ENCODE results near the gene PRTFDC1. TPM values are rescaled to one million over a fixed set of nuclear protein-coding genes. Genes with fewer than 3 reads are reported as not detected.

Gene PRTFDC1
- total and polyA plus RNA-seq, 2 of the 8 experiments (the other 6 are each of a cell fraction or from before 2014, with no cell fraction given), result 5.9 to 6.6 TPM

DNA sequence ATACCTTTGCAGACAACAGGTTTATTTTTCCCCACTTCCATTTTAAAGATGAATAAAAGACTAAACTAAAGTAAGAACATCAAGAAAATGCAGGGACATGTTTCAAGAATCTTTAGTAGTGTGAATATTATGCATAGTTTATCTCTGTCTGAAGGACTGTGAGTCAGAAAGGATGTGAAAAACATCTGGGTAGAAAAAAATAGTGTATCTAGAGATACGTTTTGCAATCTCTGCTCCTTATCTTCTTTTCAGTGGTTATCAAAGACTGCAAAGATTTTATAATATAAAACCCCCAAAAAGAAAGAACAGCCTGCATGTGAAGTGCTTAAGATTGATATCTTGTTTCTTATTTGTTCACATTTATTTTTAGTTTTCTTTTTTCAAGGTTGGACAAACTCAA is 126.9 kb downstream of the PRTFDC1 start (continued):
- TF ChIP-seq, protein P1, sequence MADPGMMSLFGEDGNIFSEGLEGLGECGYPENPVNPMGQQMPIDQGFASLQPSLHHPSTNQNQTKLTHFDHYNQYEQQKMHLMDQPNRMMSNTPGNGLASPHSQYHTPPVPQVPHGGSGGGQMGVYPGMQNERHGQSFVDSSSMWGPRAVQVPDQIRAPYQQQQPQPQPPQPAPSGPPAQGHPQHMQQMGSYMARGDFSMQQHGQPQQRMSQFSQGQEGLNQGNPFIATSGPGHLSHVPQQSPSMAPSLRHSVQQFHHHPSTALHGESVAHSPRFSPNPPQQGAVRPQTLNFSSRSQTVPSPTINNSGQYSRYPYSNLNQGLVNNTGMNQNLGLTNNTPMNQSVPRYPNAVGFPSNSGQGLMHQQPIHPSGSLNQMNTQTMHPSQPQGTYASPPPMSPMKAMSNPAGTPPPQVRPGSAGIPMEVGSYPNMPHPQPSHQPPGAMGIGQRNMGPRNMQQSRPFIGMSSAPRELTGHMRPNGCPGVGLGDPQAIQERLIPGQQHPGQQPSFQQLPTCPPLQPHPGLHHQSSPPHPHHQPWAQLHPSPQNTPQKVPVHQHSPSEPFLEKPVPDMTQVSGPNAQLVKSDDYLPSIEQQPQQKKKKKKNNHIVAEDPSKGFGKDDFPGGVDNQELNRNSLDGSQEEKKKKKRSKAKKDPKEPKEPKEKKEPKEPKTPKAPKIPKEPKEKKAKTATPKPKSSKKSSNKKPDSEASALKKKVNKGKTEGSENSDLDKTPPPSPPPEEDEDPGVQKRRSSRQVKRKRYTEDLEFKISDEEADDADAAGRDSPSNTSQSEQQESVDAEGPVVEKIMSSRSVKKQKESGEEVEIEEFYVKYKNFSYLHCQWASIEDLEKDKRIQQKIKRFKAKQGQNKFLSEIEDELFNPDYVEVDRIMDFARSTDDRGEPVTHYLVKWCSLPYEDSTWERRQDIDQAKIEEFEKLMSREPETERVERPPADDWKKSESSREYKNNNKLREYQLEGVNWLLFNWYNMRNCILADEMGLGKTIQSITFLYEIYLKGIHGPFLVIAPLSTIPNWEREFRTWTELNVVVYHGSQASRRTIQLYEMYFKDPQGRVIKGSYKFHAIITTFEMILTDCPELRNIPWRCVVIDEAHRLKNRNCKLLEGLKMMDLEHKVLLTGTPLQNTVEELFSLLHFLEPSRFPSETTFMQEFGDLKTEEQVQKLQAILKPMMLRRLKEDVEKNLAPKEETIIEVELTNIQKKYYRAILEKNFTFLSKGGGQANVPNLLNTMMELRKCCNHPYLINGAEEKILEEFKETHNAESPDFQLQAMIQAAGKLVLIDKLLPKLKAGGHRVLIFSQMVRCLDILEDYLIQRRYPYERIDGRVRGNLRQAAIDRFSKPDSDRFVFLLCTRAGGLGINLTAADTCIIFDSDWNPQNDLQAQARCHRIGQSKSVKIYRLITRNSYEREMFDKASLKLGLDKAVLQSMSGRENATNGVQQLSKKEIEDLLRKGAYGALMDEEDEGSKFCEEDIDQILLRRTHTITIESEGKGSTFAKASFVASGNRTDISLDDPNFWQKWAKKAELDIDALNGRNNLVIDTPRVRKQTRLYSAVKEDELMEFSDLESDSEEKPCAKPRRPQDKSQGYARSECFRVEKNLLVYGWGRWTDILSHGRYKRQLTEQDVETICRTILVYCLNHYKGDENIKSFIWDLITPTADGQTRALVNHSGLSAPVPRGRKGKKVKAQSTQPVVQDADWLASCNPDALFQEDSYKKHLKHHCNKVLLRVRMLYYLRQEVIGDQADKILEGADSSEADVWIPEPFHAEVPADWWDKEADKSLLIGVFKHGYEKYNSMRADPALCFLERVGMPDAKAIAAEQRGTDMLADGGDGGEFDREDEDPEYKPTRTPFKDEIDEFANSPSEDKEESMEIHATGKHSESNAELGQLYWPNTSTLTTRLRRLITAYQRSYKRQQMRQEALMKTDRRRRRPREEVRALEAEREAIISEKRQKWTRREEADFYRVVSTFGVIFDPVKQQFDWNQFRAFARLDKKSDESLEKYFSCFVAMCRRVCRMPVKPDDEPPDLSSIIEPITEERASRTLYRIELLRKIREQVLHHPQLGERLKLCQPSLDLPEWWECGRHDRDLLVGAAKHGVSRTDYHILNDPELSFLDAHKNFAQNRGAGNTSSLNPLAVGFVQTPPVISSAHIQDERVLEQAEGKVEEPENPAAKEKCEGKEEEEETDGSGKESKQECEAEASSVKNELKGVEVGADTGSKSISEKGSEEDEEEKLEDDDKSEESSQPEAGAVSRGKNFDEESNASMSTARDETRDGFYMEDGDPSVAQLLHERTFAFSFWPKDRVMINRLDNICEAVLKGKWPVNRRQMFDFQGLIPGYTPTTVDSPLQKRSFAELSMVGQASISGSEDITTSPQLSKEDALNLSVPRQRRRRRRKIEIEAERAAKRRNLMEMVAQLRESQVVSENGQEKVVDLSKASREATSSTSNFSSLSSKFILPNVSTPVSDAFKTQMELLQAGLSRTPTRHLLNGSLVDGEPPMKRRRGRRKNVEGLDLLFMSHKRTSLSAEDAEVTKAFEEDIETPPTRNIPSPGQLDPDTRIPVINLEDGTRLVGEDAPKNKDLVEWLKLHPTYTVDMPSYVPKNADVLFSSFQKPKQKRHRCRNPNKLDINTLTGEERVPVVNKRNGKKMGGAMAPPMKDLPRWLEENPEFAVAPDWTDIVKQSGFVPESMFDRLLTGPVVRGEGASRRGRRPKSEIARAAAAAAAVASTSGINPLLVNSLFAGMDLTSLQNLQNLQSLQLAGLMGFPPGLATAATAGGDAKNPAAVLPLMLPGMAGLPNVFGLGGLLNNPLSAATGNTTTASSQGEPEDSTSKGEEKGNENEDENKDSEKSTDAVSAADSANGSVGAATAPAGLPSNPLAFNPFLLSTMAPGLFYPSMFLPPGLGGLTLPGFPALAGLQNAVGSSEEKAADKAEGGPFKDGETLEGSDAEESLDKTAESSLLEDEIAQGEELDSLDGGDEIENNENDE (IDR thresholded peaks at IDR 0.05; ENCODE audit: insufficient replicate concordance, low read length), result no peak
- no peak for TF ChIP-seq RXRA (IDR thresholded peaks at IDR 0.05; ENCODE audit: insufficient read depth, low read depth, low read length)
- no peak for TF ChIP-seq EP300 (IDR thresholded peaks at IDR 0.05; ENCODE audit: borderline replicate concordance in 1 of 2, low read depth in 2 of 2, low read length in 2 of 2)
- no peak for TF ChIP-seq BCL11A (IDR thresholded peaks at IDR 0.05; ENCODE audit: low read depth in 2 of 2, low read length in 2 of 2)
- no peak for TF ChIP-seq MAFK (IDR thresholded peaks at IDR 0.05; ENCODE audit: low read depth, low read length)
- TF ChIP-seq CHD2 (IDR thresholded peaks at IDR 0.05; ENCODE audit: low read length), result no peak
- TF ChIP-seq JUN (IDR thresholded peaks at IDR 0.05; ENCODE audit: low read depth, low read length), result no peak
- TF ChIP-seq, protein P2, sequence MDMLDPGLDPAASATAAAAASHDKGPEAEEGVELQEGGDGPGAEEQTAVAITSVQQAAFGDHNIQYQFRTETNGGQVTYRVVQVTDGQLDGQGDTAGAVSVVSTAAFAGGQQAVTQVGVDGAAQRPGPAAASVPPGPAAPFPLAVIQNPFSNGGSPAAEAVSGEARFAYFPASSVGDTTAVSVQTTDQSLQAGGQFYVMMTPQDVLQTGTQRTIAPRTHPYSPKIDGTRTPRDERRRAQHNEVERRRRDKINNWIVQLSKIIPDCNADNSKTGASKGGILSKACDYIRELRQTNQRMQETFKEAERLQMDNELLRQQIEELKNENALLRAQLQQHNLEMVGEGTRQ (IDR thresholded peaks at IDR 0.05; ENCODE audit: low read length), result no peak
- TF ChIP-seq SP1 (IDR thresholded peaks at IDR 0.05; ENCODE audit: low read depth, low read length), result no peak
- TF ChIP-seq POLR2AphosphoS5 (IDR thresholded peaks at IDR 0.05; ENCODE audit: low read depth, low read length), result no peak
- no peak for TF ChIP-seq GTF2F1 (IDR thresholded peaks at IDR 0.05; ENCODE audit: borderline replicate concordance, low read depth, low read length)

Data from H1 (cell line).